ENCODE results near the gene HOXD9. TPM values are rescaled to one million over a fixed set of nuclear protein-coding genes. Genes with fewer than 3 reads are reported as not detected.

HOXD9 gene
- total and polyA plus RNA-seq, 5 donors from 2014 or later: not detected

GRCh38 chr2:176111846-176112374, 10.6 kb upstream of the HOXD9 start:
- Histone ChIP-seq H3K4me1 (ENCODE audit: control insufficient read depth, insufficient read depth, low read length, poor library complexity, severe bottlenecking) (peaks cover 3% of the 10 kb centered on the region), H3K9me3 (ENCODE audit: control insufficient read depth in 2 of 2, low read length in 2 of 2) (peaks cover 0 to 20% of the 10 kb centered on the region in 2 experiments), H3K27me3 (ENCODE audit: control insufficient read depth, insufficient read depth, low read length) (peaks cover 56% of the 10 kb centered on the region), H3K27ac (ENCODE audit: insufficient read depth, low read length, poor library complexity, severe bottlenecking) (no peak overlapping the region), H3K36me3 (ENCODE audit: control insufficient read depth, insufficient read depth, low read length) (no peaks in the 10 kb centered on the region), H3K4me3 (ENCODE audit: low read depth, low read length) (no peak overlapping the region)
- peaks cover 85% of the 10 kb centered on the region for H3K27me3 Mint-ChIP-seq
- H3K4me3 Mint-ChIP-seq: no peak overlapping the region
- peak overlapping the region in 1 of 3 donors; percentile 56 for H3K27ac Mint-ChIP-seq
- H3K36me3 Mint-ChIP-seq: peaks cover 4% of the 10 kb centered on the region
- peaks cover 0 to 21% (median 2%) of the 10 kb centered on the region in 7 donors for H3K9me3 Mint-ChIP-seq
- DNase-seq (no peak), ATAC-seq (ENCODE audit: low read depth in 2 of 2) (no peak)
- H3K4me1 Mint-ChIP-seq: peaks cover 0 to 17% (median 8%) of the 10 kb centered on the region in 4 donors

GRCh38 chr2:176112375-176113302, 9.9 kb upstream of the HOXD9 start:
- H3K4me3 Mint-ChIP-seq: peak overlapping the region in 2 of 4 donors; percentile 22 to 54
- Histone ChIP-seq H3K4me1 (ENCODE audit: control insufficient read depth, insufficient read depth, low read length, poor library complexity, severe bottlenecking) (no peaks in the 10 kb centered on the region), H3K4me3 (ENCODE audit: low read depth, low read length) (no peak overlapping the region), H3K36me3 (ENCODE audit: control insufficient read depth, insufficient read depth, low read length) (no peaks in the 10 kb centered on the region), H3K27me3 (ENCODE audit: control insufficient read depth, insufficient read depth, low read length) (peaks cover 59% of the 10 kb centered on the region), H3K9me3 (ENCODE audit: control insufficient read depth in 2 of 2, low read length in 2 of 2) (peaks cover 0 to 26% of the 10 kb centered on the region in 2 experiments), H3K27ac (ENCODE audit: insufficient read depth, low read length, poor library complexity, severe bottlenecking) (no peak overlapping the region)
- peaks cover 88% of the 10 kb centered on the region for H3K27me3 Mint-ChIP-seq
- DNase-seq (no peak), ATAC-seq (ENCODE audit: low read depth in 2 of 2) (no peak)
- peaks cover 4% of the 10 kb centered on the region for H3K36me3 Mint-ChIP-seq
- peaks cover 0 to 22% (median 2%) of the 10 kb centered on the region in 7 donors for H3K9me3 Mint-ChIP-seq
- peaks cover 0 to 14% (median 7%) of the 10 kb centered on the region in 4 donors for H3K4me1 Mint-ChIP-seq
- no peak overlapping the region for H3K27ac Mint-ChIP-seq

GRCh38 chr2:176114120-176114929, 8.2 kb upstream of the HOXD9 start:
- Mint-ChIP-seq H3K27me3 (peaks cover 91% of the 10 kb centered on the region), H3K27ac (no peak overlapping the region), H3K9me3 (peaks cover 0 to 22% (median 3%) of the 10 kb centered on the region in 7 donors), H3K36me3 (peaks cover 5% of the 10 kb centered on the region), H3K4me1 (peaks cover 4 to 8% (median 6%) of the 10 kb centered on the region in 4 donors), H3K4me3 (no peak overlapping the region)
- no peak overlapping the region for H3K4me3 ChIP-seq (ENCODE audit: low read depth, low read length)
- no peak for DNase-seq
- ATAC-seq (ENCODE audit: low read depth in 2 of 2): no peak
- H3K36me3 ChIP-seq (ENCODE audit: control insufficient read depth, insufficient read depth, low read length): no peaks in the 10 kb centered on the region
- peaks cover 3 to 24% of the 10 kb centered on the region in 2 experiments for H3K9me3 ChIP-seq (ENCODE audit: control insufficient read depth in 2 of 2, low read length in 2 of 2)
- H3K27ac ChIP-seq (ENCODE audit: insufficient read depth, low read length, poor library complexity, severe bottlenecking): no peak overlapping the region
- no peaks in the 10 kb centered on the region for H3K4me1 ChIP-seq (ENCODE audit: control insufficient read depth, insufficient read depth, low read length, poor library complexity, severe bottlenecking)
- peaks cover 69% of the 10 kb centered on the region for H3K27me3 ChIP-seq (ENCODE audit: control insufficient read depth, insufficient read depth, low read length)

GRCh38 chr2:176114930-176115625, 7.4 kb upstream of the HOXD9 start:
- Mint-ChIP-seq H3K4me1 (peaks cover 0 to 8% (median 5%) of the 10 kb centered on the region in 4 donors), H3K9me3 (peaks cover 0 to 25% (median 3%) of the 10 kb centered on the region in 7 donors), H3K36me3 (peaks cover 3% of the 10 kb centered on the region), H3K27me3 (peaks cover 90% of the 10 kb centered on the region), H3K27ac (no peak overlapping the region), H3K4me3 (no peak overlapping the region)
- no peaks in the 10 kb centered on the region for H3K4me1 ChIP-seq (ENCODE audit: control insufficient read depth, insufficient read depth, low read length, poor library complexity, severe bottlenecking)
- no peak overlapping the region for H3K27ac ChIP-seq (ENCODE audit: insufficient read depth, low read length, poor library complexity, severe bottlenecking)
- H3K36me3 ChIP-seq (ENCODE audit: control insufficient read depth, insufficient read depth, low read length): no peaks in the 10 kb centered on the region
- ATAC-seq (ENCODE audit: low read depth in 2 of 2): no peak
- DNase-seq: no peak
- H3K27me3 ChIP-seq (ENCODE audit: control insufficient read depth, insufficient read depth, low read length): peaks cover 70% of the 10 kb centered on the region
- no peak overlapping the region for H3K4me3 ChIP-seq (ENCODE audit: low read depth, low read length)
- peaks cover 6 to 22% of the 10 kb centered on the region in 2 experiments for H3K9me3 ChIP-seq (ENCODE audit: control insufficient read depth in 2 of 2, low read length in 2 of 2)

- peaks cover 0 to 23% (median 3%) of the 10 kb centered on the region in 7 donors for H3K9me3 Mint-ChIP-seq
- peak within 1 kb of the TSS in 1 of 3 donors; percentile 83 for H3K27ac Mint-ChIP-seq
Observed at GRCh38 chr2:176115883-176116813, 6.4 kb upstream of the HOXD9 start, which contains the start of gene HOXD10. Gene HOXD10 (plus strand): TSS chr2:176116778. CDS start chr2:176116834, 56 bp downstream.

GRCh38 chr2:176117162-176117822, 5.2 kb upstream of the HOXD9 start:
- Mint-ChIP-seq H3K4me3 (peak overlapping the region in 1 of 4 donors; percentile 69), H3K27me3 (peaks cover 83% of the 10 kb centered on the region), H3K4me1 (peaks cover 2 to 6% (median 5%) of the 10 kb centered on the region in 4 donors), H3K27ac (peak overlapping the region in 1 of 3 donors; percentile 83), H3K36me3 (peaks cover 3% of the 10 kb centered on the region), H3K9me3 (peaks cover 0 to 18% (median 3%) of the 10 kb centered on the region in 7 donors)
- peaks cover 4% of the 10 kb centered on the region for H3K4me1 ChIP-seq (ENCODE audit: control insufficient read depth, insufficient read depth, low read length, poor library complexity, severe bottlenecking)
- H3K36me3 ChIP-seq (ENCODE audit: control insufficient read depth, insufficient read depth, low read length): no peaks in the 10 kb centered on the region
- ATAC-seq (ENCODE audit: low read depth in 2 of 2) (no peak), DNase-seq (no peak)
- H3K9me3 ChIP-seq (ENCODE audit: control insufficient read depth in 2 of 2, low read length in 2 of 2): peaks cover 7 to 16% of the 10 kb centered on the region in 2 experiments
- no peak overlapping the region for H3K27ac ChIP-seq (ENCODE audit: insufficient read depth, low read length, poor library complexity, severe bottlenecking)
- H3K4me3 ChIP-seq (ENCODE audit: low read depth, low read length): no peak overlapping the region
- H3K27me3 ChIP-seq (ENCODE audit: control insufficient read depth, insufficient read depth, low read length): peaks cover 68% of the 10 kb centered on the region

More at GRCh38 chr2:176115883-176116813, 6.4 kb upstream of the HOXD9 start, which contains the start of gene HOXD10:
- H3K27me3 ChIP-seq (ENCODE audit: control insufficient read depth, insufficient read depth, low read length): peaks cover 70% of the 10 kb centered on the region
- peaks cover 3 to 8% (median 5%) of the 10 kb centered on the region in 4 donors for H3K4me1 Mint-ChIP-seq
- peaks cover 7 to 18% of the 10 kb centered on the region in 2 experiments for H3K9me3 ChIP-seq (ENCODE audit: control insufficient read depth in 2 of 2, low read length in 2 of 2)
- H3K4me3 ChIP-seq (ENCODE audit: low read depth, low read length): no peak within 1 kb of the TSS
- peaks cover 90% of the 10 kb centered on the region for H3K27me3 Mint-ChIP-seq
- H3K36me3 Mint-ChIP-seq: peaks cover 3% of the 10 kb centered on the region
- peak within 1 kb of the TSS in 1 of 4 donors; percentile 69 for H3K4me3 Mint-ChIP-seq
- no peaks in the 10 kb centered on the region for H3K36me3 ChIP-seq (ENCODE audit: control insufficient read depth, insufficient read depth, low read length)
- ATAC-seq (ENCODE audit: low read depth in 2 of 2) (no peak), DNase-seq (no peak)
- H3K4me1 ChIP-seq (ENCODE audit: control insufficient read depth, insufficient read depth, low read length, poor library complexity, severe bottlenecking): no peaks in the 10 kb centered on the region
- no peak within 1 kb of the TSS for H3K27ac ChIP-seq (ENCODE audit: insufficient read depth, low read length, poor library complexity, severe bottlenecking)
